SU-DHL-6 (cell line): ENCODE measurements around the gene ERP29.

Experiments used
- EZH2phosphoT487 ChIP-seq: fragments of 200-600 bp; sonication (generic), shearing (Covaris generic); conservative IDR thresholded peaks from 2 replicates; pipeline ENCODE4 v1.6.1; 2018; ENCODE audit warnings: mild to moderate bottlenecking, antibody characterized with exemption, low read length, moderate library complexity, mixed read lengths
- TF ChIP-seq, protein P1 (sequence below): fragments of 200-600 bp; sonication (generic); IDR thresholded peaks from one replicate; pipeline ENCODE4 v1.5.1; 2017; ENCODE audit warnings: antibody characterized with exemption, mild to moderate bottlenecking, low read length, moderate library complexity; ENCODE audit not compliant: insufficient read depth, poor library complexity, severe bottlenecking

DNA sequence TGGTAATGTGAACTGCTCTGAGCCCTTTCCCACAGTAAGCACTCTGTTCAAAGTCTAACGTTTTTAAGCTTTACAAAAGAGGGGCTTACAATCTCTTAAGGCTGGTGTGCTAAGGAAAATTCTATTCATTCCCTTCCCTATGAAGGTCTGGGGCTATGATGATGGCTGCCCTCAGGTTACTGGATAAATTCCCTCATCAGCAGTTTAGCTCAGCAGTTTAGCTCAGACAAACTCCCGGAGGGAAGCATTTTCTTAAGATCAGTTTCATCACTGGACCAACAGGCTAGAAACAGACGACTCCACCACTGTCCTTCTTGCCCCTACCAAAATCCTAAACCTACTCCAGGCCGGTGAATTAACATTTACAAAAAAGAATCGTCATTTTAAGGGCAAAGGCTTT lies 19.1 kb downstream of the ERP29 start:
- TF ChIP-seq, protein P1, sequence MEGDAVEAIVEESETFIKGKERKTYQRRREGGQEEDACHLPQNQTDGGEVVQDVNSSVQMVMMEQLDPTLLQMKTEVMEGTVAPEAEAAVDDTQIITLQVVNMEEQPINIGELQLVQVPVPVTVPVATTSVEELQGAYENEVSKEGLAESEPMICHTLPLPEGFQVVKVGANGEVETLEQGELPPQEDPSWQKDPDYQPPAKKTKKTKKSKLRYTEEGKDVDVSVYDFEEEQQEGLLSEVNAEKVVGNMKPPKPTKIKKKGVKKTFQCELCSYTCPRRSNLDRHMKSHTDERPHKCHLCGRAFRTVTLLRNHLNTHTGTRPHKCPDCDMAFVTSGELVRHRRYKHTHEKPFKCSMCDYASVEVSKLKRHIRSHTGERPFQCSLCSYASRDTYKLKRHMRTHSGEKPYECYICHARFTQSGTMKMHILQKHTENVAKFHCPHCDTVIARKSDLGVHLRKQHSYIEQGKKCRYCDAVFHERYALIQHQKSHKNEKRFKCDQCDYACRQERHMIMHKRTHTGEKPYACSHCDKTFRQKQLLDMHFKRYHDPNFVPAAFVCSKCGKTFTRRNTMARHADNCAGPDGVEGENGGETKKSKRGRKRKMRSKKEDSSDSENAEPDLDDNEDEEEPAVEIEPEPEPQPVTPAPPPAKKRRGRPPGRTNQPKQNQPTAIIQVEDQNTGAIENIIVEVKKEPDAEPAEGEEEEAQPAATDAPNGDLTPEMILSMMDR: no peak
- no peak for TF ChIP-seq EZH2phosphoT487
